ENCODE results near the gene KIRREL3. TPM values are rescaled to one million over a fixed set of nuclear protein-coding genes. Genes with fewer than 3 reads are reported as not detected.

Gene KIRREL3
- total and polyA plus RNA-seq, 2 of the 4 experiments (the other 2 are of a cell fraction), result 10.9 to 15.9 TPM

GRCh38 chr11:126467471-126467870, 533.1 kb downstream of the KIRREL3 start:
- Histone ChIP-seq H3K36me3 (ENCODE audit: control insufficient read depth, insufficient read depth, low read length) (no peaks in the 10 kb centered on the region), H4K20me1 (ENCODE audit: insufficient read depth, low read length) (no peaks in the 10 kb centered on the region; the same call in 1 of the 2 replicates)
- in situ Hi-C loops (cut with MboI; ENCODE audit: low sequenced_read_pairs), result no loop called here

More at GRCh38 chr11:126467471-126467870, 533.1 kb downstream of the KIRREL3 start:
- dilution Hi-C loops (cut with HindIII; ENCODE audit: low sequenced_read_pairs, unreplicated experiment), result no loop called here
- no peak overlapping the region for H3K23ac ChIP-seq (ENCODE audit: low read depth, low read length)
- no peak overlapping the region for H2BK20ac ChIP-seq (ENCODE audit: low read depth, low read length)
- ChIA-PET CTCF (interaction anchor here (2.2 kb wide), 1 partner anchor 13 kb away, joined by 5 read pairs; no protein-coding TSS in a partner anchor), POLR2A (ENCODE audit: unreplicated experiment) (no interaction called here)
- H3K56ac ChIP-seq (ENCODE audit: extremely low read depth, insufficient read depth, low read length), result no peak overlapping the region
- ATAC-seq (ENCODE audit: low read depth) (no peak), DNase-seq (no peak)
- no peak overlapping the region for H2BK15ac ChIP-seq (ENCODE audit: low read depth, low read length)
- intact Hi-C loops (cut with micrococcal nuclease), result no loop called here
- BruUV-seq (replicated peaks), result no TSS peak
- no peak overlapping the region for H3K4me3 ChIP-seq (ENCODE audit: insufficient read depth, low read depth, low read length)
- no peak overlapping the region for H4K91ac ChIP-seq (ENCODE audit: insufficient read depth, low read depth, low read length)
- TF ChIP-seq CHD1 (IDR thresholded peaks at IDR 0.05; ENCODE audit: low read depth, low read length), result no peak
- no peak for TF ChIP-seq FOS (IDR thresholded peaks at IDR 0.05; ENCODE audit: low read depth, low read length)
- no peak for TF ChIP-seq NFE2L2 (IDR thresholded peaks at IDR 0.05; ENCODE audit: low read depth, low read length)
- no peak for TF ChIP-seq RAD21 (IDR thresholded peaks at IDR 0.05; ENCODE audit: low read length)
- TF ChIP-seq ELK1 (IDR thresholded peaks at IDR 0.05; ENCODE audit: borderline replicate concordance, low read depth, low read length), result no peak
- no peak for TF ChIP-seq RCOR1 (IDR thresholded peaks at IDR 0.05; ENCODE audit: insufficient replicate concordance, low read length)
- TF ChIP-seq SMC3 (IDR thresholded peaks at IDR 0.05; ENCODE audit: low read depth, low read length), result no peak
- TF ChIP-seq POLR2A (IDR thresholded peaks at IDR 0.05; ENCODE audit: low read depth, low read length), result no peak
- TF ChIP-seq MAZ (IDR thresholded peaks at IDR 0.05; ENCODE audit: borderline replicate concordance, low read depth, low read length), result no peak
- no peak for TF ChIP-seq RFX5 (IDR thresholded peaks at IDR 0.05; ENCODE audit: low read depth, low read length)
- TF ChIP-seq USF2 (IDR thresholded peaks at IDR 0.05; ENCODE audit: low read depth, low read length), result no peak
- no peak for TF ChIP-seq BHLHE40 (IDR thresholded peaks at IDR 0.05; ENCODE audit: low read depth, low read length)
- TF ChIP-seq CEBPB (IDR thresholded peaks at IDR 0.05; ENCODE audit: low read depth, low read length), result no peak
- no peak for TF ChIP-seq MAFK (IDR thresholded peaks at IDR 0.05; ENCODE audit: low read depth, low read length)
- TF ChIP-seq MXI1 (IDR thresholded peaks at IDR 0.05; ENCODE audit: borderline replicate concordance, low read depth, low read length), result no peak
- no peak for TF ChIP-seq CTCF (conservative IDR thresholded peaks at IDR 0.05; ENCODE audit: low read depth, low read length)
- no peak overlapping the region for H2BK5ac ChIP-seq (ENCODE audit: low read depth, low read length, poor library complexity, severe bottlenecking)
- H3K9me3 ChIP-seq (ENCODE audit: control insufficient read depth, insufficient read depth, low read length), result peaks cover 5% of the 10 kb centered on the region
- no peak overlapping the region for H3K4ac ChIP-seq (ENCODE audit: low read depth, low read length)
- no peak overlapping the region for H3K9ac ChIP-seq (ENCODE audit: low read depth, low read length)
- no peaks in the 10 kb centered on the region; the same call in 1 of the 2 replicates for H3K27me3 ChIP-seq (ENCODE audit: control insufficient read depth, insufficient read depth, low read length)
- H2AK5ac ChIP-seq (ENCODE audit: low read depth, low read length), result no peak overlapping the region
- H3K4me2 ChIP-seq (ENCODE audit: low read depth, low read length), result no peak overlapping the region
- H4K8ac ChIP-seq (ENCODE audit: low read depth in 2 of 2, low read length in 2 of 2), result no peak overlapping the region
- no peaks in the 10 kb centered on the region for H3K4me1 ChIP-seq (ENCODE audit: control insufficient read depth, insufficient read depth, low read length)
- no peak overlapping the region for H3K14ac ChIP-seq (replicated peaks; ENCODE audit: low read depth, low read length)
- H3K9me1 ChIP-seq (ENCODE audit: insufficient read depth, low read length), result no peaks in the 10 kb centered on the region
- no peak overlapping the region for H4K5ac ChIP-seq (ENCODE audit: low read depth, low read length)
- H3K18ac ChIP-seq (ENCODE audit: low read depth, low read length), result no peak overlapping the region
- no peak overlapping the region for H2AK9ac ChIP-seq (replicated peaks; ENCODE audit: low read depth, low read length, poor library complexity)
- no peak overlapping the region for H3K27ac ChIP-seq (ENCODE audit: insufficient read depth, low read length)
- no peak overlapping the region for H2BK120ac ChIP-seq (ENCODE audit: low read depth, low read length)
- H2AFZ ChIP-seq (replicated peaks; ENCODE audit: low read length, poor library complexity), result no peak overlapping the region
- WGBS, 2 experiments (ENCODE audit: extremely low coverage in 2 of 2, insufficient read length in 1 of 2), result 100% methylated on average over 1 of the region's 8 CpGs; no CpG with 5 or more reads in 1 of the 2 experiments
- no peaks in the 10 kb centered on the region for H3K79me1 ChIP-seq (ENCODE audit: low read depth in 1 of 2, low read length in 2 of 2)

Data from IMR-90 (cell line).